Testis (tissue), 3 donors: ENCODE data around the gene PRKAA1. TPM values are rescaled to one million over a fixed set of nuclear protein-coding genes. Genes with fewer than 3 reads are reported as not detected.
"Not testable (repeated sequence)": the region's sequence is repeated elsewhere in the genome, so short reads cannot be mapped to it uniquely, and the experiment has no call there.

Source experiments
- DNase-seq: peaks from one replicate; pipeline ENCODE4 v3.0.0-alpha.2; 2019
- H3K27ac ChIP-seq, 2 donors: fragments of 200-600 bp; sonication (generic); one replicate each; pipeline ENCODE4 v1.5.1; 2019
- H3K27me3 ChIP-seq: fragments of 200-600 bp; sonication (generic); one replicate; pipeline ENCODE4 v1.5.1; 2019
- H3K36me3 ChIP-seq: fragments of 200-600 bp; sonication (generic); one replicate; pipeline ENCODE4 v1.5.1; 2017; ENCODE audit warnings: low read depth; ENCODE audit errors: missing control alignments
- H3K4me1 ChIP-seq: fragments of 200-600 bp; sonication (generic); one replicate; pipeline ENCODE4 v1.5.1; 2019
- H3K4me3 ChIP-seq, 2 donors: fragments of 200-600 bp; sonication (generic); one replicate each; pipeline ENCODE4 v1.5.1; 2017 to 2019
- H3K9me3 ChIP-seq: fragments of 200-600 bp; sonication (generic); one replicate; pipeline ENCODE4 v1.5.1; 2017
- POLR2A ChIP-seq: fragments of 450-650 bp; IDR thresholded peaks from one replicate; pipeline ENCODE4 v1.6.1; 2017; ENCODE audit warnings: antibody characterized with exemption, mild to moderate bottlenecking, moderate library complexity
- WGBS, 2 donors: methylation state at CpG; one replicate each; pipeline ENCODE4 v1.1.5; 2018; 5-methylcytosine and 5-hydroxymethylcytosine counted together
- intact Hi-C: fragments of 100-400 bp; cut with DNase I; formaldehyde crosslinking; loops from one replicate; pipeline ENCODE4 v1.15.1; 2023; ENCODE audit warnings: low total_unique reads
- polyA plus RNA-seq: library from polyadenylated mRNA; stranded (reverse); fragments of 350-450 nt; fragmentation: Illumina TruSeq; extraction: RNeasy Lipid Tissue Mini Kit (QIAGEN cat#74804); gene quantifications from one replicate; pipeline ENCODE4 v1.2.3, GENCODE V29; 2014; ENCODE audit warnings: low read depth, low replicate concordance; ENCODE audit not compliant: insufficient read depth
- total RNA-seq, 2 donors: library from RNA; depleted of rRNA; stranded (reverse); fragments of >200 nt; gene quantifications; one replicate each; pipeline ENCODE4 v1.2.3, GENCODE V29; 2016
- TF ChIP-seq, protein P1 (sequence below), 3 experiments: fragments of 450-650 bp in 2 of 3; fragments of 200-600 bp in 1 of 3; sonication (generic) in 1 of 3; IDR thresholded peaks; one replicate each; pipeline ENCODE4 v1.5.1; 2016 to 2019; ENCODE audit warnings: antibody characterized with exemption in 3 of 3, mild to moderate bottlenecking in 2 of 3, moderate library complexity in 1 of 3

PRKAA1 gene
- total and polyA plus RNA-seq, 3 donors from 2014 or later = 81.7 to 144 (median 92.8) TPM

- Histone ChIP-seq H3K4me3 (peak overlapping the region; percentile 66 to 96), H3K36me3 (no peaks in the 10 kb centered on the region), H3K9me3 (no peaks in the 10 kb centered on the region), H3K27me3 (no peaks in the 10 kb centered on the region), H3K4me1 (peaks cover 22% of the 10 kb centered on the region), H3K27ac (peak overlapping the region in 1 of 2 donors; percentile 96)
- TF ChIP-seq, protein P1, sequence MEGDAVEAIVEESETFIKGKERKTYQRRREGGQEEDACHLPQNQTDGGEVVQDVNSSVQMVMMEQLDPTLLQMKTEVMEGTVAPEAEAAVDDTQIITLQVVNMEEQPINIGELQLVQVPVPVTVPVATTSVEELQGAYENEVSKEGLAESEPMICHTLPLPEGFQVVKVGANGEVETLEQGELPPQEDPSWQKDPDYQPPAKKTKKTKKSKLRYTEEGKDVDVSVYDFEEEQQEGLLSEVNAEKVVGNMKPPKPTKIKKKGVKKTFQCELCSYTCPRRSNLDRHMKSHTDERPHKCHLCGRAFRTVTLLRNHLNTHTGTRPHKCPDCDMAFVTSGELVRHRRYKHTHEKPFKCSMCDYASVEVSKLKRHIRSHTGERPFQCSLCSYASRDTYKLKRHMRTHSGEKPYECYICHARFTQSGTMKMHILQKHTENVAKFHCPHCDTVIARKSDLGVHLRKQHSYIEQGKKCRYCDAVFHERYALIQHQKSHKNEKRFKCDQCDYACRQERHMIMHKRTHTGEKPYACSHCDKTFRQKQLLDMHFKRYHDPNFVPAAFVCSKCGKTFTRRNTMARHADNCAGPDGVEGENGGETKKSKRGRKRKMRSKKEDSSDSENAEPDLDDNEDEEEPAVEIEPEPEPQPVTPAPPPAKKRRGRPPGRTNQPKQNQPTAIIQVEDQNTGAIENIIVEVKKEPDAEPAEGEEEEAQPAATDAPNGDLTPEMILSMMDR (IDR thresholded peaks at IDR 0.05) = no peak
- TF ChIP-seq POLR2A = no peak
- intact Hi-C loops = no loop called here
- 18 to 25% methylated on average over 3 of the region's 3 CpGs for WGBS, 2 donors
- DNase-seq = no peak
Observed at GRCh38 chr5:40796487-40796889, 1.7 kb downstream of the PRKAA1 start.

- H3K4me1 ChIP-seq = peaks cover 27% of the 10 kb centered on the region
Observed at GRCh38 chr5:40794877-40795276, 3.3 kb downstream of the PRKAA1 start.

GRCh38 chr5:40794340-40794739 lies 3.8 kb downstream of the PRKAA1 start:
- H3K4me3 ChIP-seq, H3K27me3 ChIP-seq, H3K27ac ChIP-seq, H3K36me3 ChIP-seq, intact Hi-C loops, H3K9me3 ChIP-seq, DNase-seq: not testable (repeated sequence)
- H3K4me1 ChIP-seq = peaks cover 27% of the 10 kb centered on the region

More at GRCh38 chr5:40794877-40795276, 3.3 kb downstream of the PRKAA1 start:
- intact Hi-C loops, H3K4me3 ChIP-seq, H3K27me3 ChIP-seq, H3K36me3 ChIP-seq, DNase-seq, H3K9me3 ChIP-seq, H3K27ac ChIP-seq: not testable (repeated sequence)
- WGBS, 2 donors = 75 to 79% methylated on average over 3 of the region's 3 CpGs

DNA sequence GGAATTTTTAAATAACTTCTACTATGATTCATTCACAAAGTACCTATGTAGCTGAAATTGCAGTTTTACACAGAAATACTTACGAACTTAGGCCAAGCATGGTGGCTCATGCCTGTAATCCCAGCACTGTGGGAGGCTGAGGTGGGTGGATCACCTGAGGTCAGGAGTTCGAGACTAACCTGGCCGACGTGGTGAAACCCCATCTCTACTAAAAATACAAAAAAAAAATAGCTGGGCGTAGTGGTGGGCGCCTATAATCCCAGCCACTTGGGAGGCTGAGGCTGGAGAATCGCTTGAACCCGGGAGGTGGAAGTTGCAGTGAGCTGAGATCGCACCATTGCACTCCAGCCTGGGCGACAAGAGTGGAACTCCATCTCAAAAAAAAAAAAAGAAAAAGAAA lies 5.5 kb downstream of the PRKAA1 start:
- H3K36me3 ChIP-seq, intact Hi-C loops, H3K4me3 ChIP-seq, H3K9me3 ChIP-seq, H3K27ac ChIP-seq, H3K27me3 ChIP-seq, DNase-seq: not testable (repeated sequence)
- peaks cover 27% of the 10 kb centered on the region for H3K4me1 ChIP-seq
- WGBS, 2 donors = 94 to 97% methylated on average over 10 of the region's 10 CpGs

DNA sequence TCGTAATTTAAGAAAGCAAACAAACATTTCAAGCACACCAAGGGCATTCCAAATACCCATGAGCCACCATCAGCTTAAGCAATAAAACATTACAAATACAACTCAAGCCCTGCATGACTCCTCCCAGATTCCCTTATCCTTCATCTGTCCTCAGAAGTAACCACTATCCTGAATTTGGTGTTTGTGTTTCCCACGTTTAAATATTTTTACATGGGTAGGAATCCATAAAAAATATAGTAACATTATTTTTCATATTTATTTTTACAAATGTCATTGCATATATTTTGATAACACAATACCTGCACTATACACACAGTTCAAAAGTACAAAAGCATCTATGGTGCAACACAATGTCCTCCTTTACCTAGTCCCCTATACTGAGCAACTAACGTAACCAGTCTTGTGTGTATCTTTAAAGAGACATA lies 6.4 kb downstream of the PRKAA1 start:
- no peak overlapping the region for H3K4me3 ChIP-seq
- TF ChIP-seq POLR2A = no peak
- TF ChIP-seq, protein P1 (IDR thresholded peaks at IDR 0.05) = no peak
- H3K36me3 ChIP-seq = no peaks in the 10 kb centered on the region
- peak overlapping the region in 1 of 2 donors; percentile 53 for H3K27ac ChIP-seq
- no peak for DNase-seq
- H3K4me1 ChIP-seq = peaks cover 27% of the 10 kb centered on the region
- H3K9me3 ChIP-seq = no peaks in the 10 kb centered on the region
- no peaks in the 10 kb centered on the region for H3K27me3 ChIP-seq
- 55 to 66% methylated on average over 3 of the region's 3 CpGs for whole genome bisulfite sequencing, 2 donors
- intact Hi-C loops = no loop called here

DNA sequence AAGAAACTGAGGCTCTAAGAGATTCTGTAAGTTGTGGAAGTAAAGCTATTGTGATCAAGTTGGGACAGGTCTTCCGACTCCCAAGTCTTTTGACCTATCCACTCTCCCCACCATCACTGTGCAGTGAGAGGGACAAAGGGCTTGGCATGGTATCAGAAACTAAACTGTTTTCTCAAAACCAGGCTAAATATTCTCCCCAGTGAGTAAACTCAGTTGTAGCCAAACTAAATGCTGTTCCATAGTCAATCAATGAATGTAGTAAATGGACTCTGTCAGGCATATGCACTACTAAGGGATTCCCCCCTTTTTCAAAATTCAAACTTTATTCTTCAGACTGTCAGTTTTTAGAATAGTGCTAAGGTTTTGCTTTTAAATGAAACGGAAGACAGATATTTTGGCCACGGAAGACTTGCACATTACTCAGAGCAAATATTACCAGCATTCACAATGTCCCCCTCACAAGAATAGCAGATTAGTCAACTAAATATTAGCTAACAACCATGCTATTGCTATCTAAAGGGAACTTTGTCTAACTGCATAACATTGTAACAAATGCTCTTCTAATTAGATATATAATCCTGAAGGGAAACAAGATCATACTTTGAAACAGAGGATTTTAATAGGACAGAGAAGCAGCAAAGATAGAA lies 7.1 kb downstream of the PRKAA1 start:
- DNase-seq = no peak
- Histone ChIP-seq H3K36me3 (no peaks in the 10 kb centered on the region), H3K27me3 (no peaks in the 10 kb centered on the region), H3K4me3 (no peak overlapping the region), H3K27ac (peak overlapping the region; percentile 52 to 53), H3K4me1 (peaks cover 22% of the 10 kb centered on the region), H3K9me3 (no peaks in the 10 kb centered on the region)
- TF ChIP-seq, protein P1 (IDR thresholded peaks at IDR 0.05) = no peak
- no peak for TF ChIP-seq POLR2A
- WGBS, 2 donors = 59 to 67% methylated on average over 3 of the region's 3 CpGs
- intact Hi-C loops = no loop called here

GRCh38 chr5:40788941-40789340 lies 9.2 kb downstream of the PRKAA1 start:
- intact Hi-C loops, H3K27ac ChIP-seq, H3K4me3 ChIP-seq, H3K9me3 ChIP-seq, H3K27me3 ChIP-seq, DNase-seq, H3K36me3 ChIP-seq: not testable (repeated sequence)
- WGBS, 2 donors = 84 to 88% methylated on average over 5 of the region's 5 CpGs
- H3K4me1 ChIP-seq = peaks cover 12% of the 10 kb centered on the region
